PC-9 (cell line): Measurements from ENCODE around the gene MEIS2. TPM values are rescaled to one million over a fixed set of nuclear protein-coding genes. Genes with fewer than 3 reads are reported as not detected.

Experiments
- BruUV-seq: library from RNA; stranded (reverse); fragments of 400-500 nt; replicated peaks from 2 replicates; lab custom pipeline; 2021; lab: Mats Ljungman, UMichigan
- CTCF ChIA-PET: fragments of 300-600 bp; sonication (Branson Sonifier 250); formaldehyde crosslinking; loops from one replicate; lab custom pipeline; 2022; ENCODE audit warnings: antibody characterized with exemption; lab: Charles Lee
- POLR2A ChIA-PET: fragments of 300-600 bp; sonication (Branson Sonifier 250); formaldehyde crosslinking; loops from one replicate; lab custom pipeline; 2022; ENCODE audit warnings: antibody characterized with exemption; ENCODE audit not compliant: unreplicated experiment; lab: Charles Lee
- DNase-seq, 2 experiments: peaks; one replicate each; pipeline versions ENCODE4 v3.0.0 to v3.0.0-alpha.2; 2015 to 2022; ENCODE audit warnings: mixed read lengths in 1 of 2
- H2AFZ ChIP-seq: fragments of 200-600 bp; sonication (generic); 2 replicates; pipeline ENCODE4 v1.8.1; 2017; ENCODE audit warnings: antibody characterized with exemption
- H3F3A ChIP-seq: fragments of 200-600 bp; sonication (generic); 2 replicates; pipeline ENCODE4 v1.8.1; 2017; ENCODE audit warnings: antibody characterized with exemption, mild to moderate bottlenecking, low read depth; ENCODE audit not compliant: insufficient read depth
- H3K27ac ChIP-seq: fragments of 200-600 bp; sonication (generic); 2 replicates; pipeline ENCODE4 v1.6.1; 2016; ENCODE audit warnings: mixed run types
- H3K27me3 ChIP-seq: fragments of 200-600 bp; sonication (generic); 2 replicates; pipeline ENCODE4 v1.6.1; 2016; ENCODE audit warnings: low read depth, mixed run types; ENCODE audit not compliant: insufficient read depth
- H3K36me3 ChIP-seq: fragments of 200-600 bp; sonication (generic); 2 replicates; pipeline ENCODE4 v1.6.1; 2016; ENCODE audit warnings: low read depth, mixed run types
- H3K4me1 ChIP-seq: fragments of 200-600 bp; sonication (generic); replicated peaks from 2 replicates; pipeline ENCODE4 v1.6.1; 2016; ENCODE audit warnings: mixed run types; ENCODE audit not compliant: insufficient read depth
- H3K4me2 ChIP-seq: fragments of 200-600 bp; sonication (generic); 2 replicates; pipeline ENCODE4 v1.6.1; 2017; ENCODE audit warnings: mixed run types
- H3K4me3 ChIP-seq: fragments of 200-600 bp; sonication (generic); 2 replicates; pipeline ENCODE4 v1.6.1; 2016; ENCODE audit warnings: mixed run types
- H3K79me2 ChIP-seq: fragments of 200-600 bp; sonication (generic); 2 replicates; pipeline ENCODE4 v1.6.1; 2017; ENCODE audit warnings: low read depth, mixed run types
- H3K9me2 ChIP-seq: fragments of 200-600 bp; sonication (generic); 2 replicates; pipeline ENCODE4 v1.8.1; 2017; ENCODE audit warnings: mild to moderate bottlenecking; ENCODE audit not compliant: insufficient read depth
- H3K9me3 ChIP-seq: fragments of 200-600 bp; sonication (generic); 2 replicates; pipeline ENCODE4 v1.8.1; 2016; ENCODE audit warnings: low read depth; ENCODE audit not compliant: insufficient read depth
- H4K20me1 ChIP-seq: fragments of 200-600 bp; sonication (generic); 2 replicates; pipeline ENCODE4 v1.8.1; 2017; ENCODE audit not compliant: insufficient read depth
- EZH2 ChIP-seq: fragments of 200-600 bp; sonication (generic); IDR thresholded peaks from 2 replicates; pipeline ENCODE4 v1.8.0; 2017; ENCODE audit warnings: antibody characterized with exemption, low read depth
- intact Hi-C: fragments of 100-400 bp; cut with micrococcal nuclease; formaldehyde crosslinking; loops from one replicate; pipeline ENCODE4 v1.10.0; 2022; ENCODE audit not compliant: unreplicated experiment
- total RNA-seq: library from RNA; stranded (reverse); gene quantifications from 2 replicates; pipeline ENCODE4 v1.2.3, GENCODE V29; 2021
- TF ChIP-seq, protein P1 (sequence below): fragments of 200-600 bp; sonication (generic); conservative IDR thresholded peaks from 2 replicates; pipeline ENCODE4 v1.6.1; 2017; ENCODE audit warnings: mixed run types, antibody characterized with exemption, mild to moderate bottlenecking, moderate library complexity

MEIS2 gene
- total RNA-seq, 1 experiment from 2014 or later, result 29.1 TPM

DNA sequence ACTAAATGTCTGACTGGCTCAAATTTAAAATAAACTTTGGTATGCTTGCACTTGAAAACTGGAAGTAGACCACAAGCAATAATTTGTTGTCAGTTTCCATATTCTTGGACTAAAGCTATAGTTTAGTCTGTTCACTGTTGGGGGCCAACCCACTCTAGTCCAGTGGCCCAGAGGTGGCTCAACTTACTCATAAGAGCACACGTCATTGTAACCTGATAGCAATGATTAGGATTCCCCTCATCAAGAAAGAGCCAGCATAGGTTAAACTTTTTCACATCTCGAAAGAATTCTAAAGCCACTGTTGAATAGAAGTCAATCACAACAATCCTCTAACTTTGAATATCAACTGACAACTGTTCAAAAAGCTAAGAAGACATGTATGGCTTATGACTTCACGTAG is 147.0 kb downstream of the MEIS2 start:
- H3K4me3 ChIP-seq, result no peak overlapping the region
- H3K79me2 ChIP-seq, result no peaks in the 10 kb centered on the region
- intact Hi-C loops, result no loop called here
- H2AFZ ChIP-seq, result no peak overlapping the region
- DNase-seq, result no peak
- H3F3A ChIP-seq, result no peaks in the 10 kb centered on the region
- CTCF ChIA-PET, result no interaction called here
- no TSS peak for BruUV-seq
- H3K9me2 ChIP-seq, result no peaks in the 10 kb centered on the region
- H3K27ac ChIP-seq, result no peak overlapping the region
- no peak overlapping the region for H3K4me2 ChIP-seq
- no peaks in the 10 kb centered on the region for H3K36me3 ChIP-seq
- no peaks in the 10 kb centered on the region for H4K20me1 ChIP-seq
- H3K9me3 ChIP-seq, result no peaks in the 10 kb centered on the region
- no peaks in the 10 kb centered on the region for H3K4me1 ChIP-seq
- no peaks in the 10 kb centered on the region for H3K27me3 ChIP-seq
- POLR2A ChIA-PET, result no interaction called here
- no peak for TF ChIP-seq EZH2
- TF ChIP-seq, protein P1, sequence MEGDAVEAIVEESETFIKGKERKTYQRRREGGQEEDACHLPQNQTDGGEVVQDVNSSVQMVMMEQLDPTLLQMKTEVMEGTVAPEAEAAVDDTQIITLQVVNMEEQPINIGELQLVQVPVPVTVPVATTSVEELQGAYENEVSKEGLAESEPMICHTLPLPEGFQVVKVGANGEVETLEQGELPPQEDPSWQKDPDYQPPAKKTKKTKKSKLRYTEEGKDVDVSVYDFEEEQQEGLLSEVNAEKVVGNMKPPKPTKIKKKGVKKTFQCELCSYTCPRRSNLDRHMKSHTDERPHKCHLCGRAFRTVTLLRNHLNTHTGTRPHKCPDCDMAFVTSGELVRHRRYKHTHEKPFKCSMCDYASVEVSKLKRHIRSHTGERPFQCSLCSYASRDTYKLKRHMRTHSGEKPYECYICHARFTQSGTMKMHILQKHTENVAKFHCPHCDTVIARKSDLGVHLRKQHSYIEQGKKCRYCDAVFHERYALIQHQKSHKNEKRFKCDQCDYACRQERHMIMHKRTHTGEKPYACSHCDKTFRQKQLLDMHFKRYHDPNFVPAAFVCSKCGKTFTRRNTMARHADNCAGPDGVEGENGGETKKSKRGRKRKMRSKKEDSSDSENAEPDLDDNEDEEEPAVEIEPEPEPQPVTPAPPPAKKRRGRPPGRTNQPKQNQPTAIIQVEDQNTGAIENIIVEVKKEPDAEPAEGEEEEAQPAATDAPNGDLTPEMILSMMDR, result no peak

GRCh38 chr15:36951731-36952247 is 148.6 kb downstream of the MEIS2 start:
- no peaks in the 10 kb centered on the region for H3K27me3 ChIP-seq
- H3F3A ChIP-seq, result no peaks in the 10 kb centered on the region
- H4K20me1 ChIP-seq, result no peaks in the 10 kb centered on the region
- DNase-seq, result no peak
- ChIA-PET POLR2A (no interaction called here), CTCF (no interaction called here)
- H3K79me2 ChIP-seq, result no peaks in the 10 kb centered on the region
- no peaks in the 10 kb centered on the region for H3K4me1 ChIP-seq
- H3K27ac ChIP-seq, result no peak overlapping the region
- no peak overlapping the region for H3K4me2 ChIP-seq
- no peak overlapping the region for H3K4me3 ChIP-seq
- H3K9me2 ChIP-seq, result no peaks in the 10 kb centered on the region
- intact Hi-C loops, result no loop called here
- no peak overlapping the region for H2AFZ ChIP-seq
- no peak for TF ChIP-seq EZH2
- TF ChIP-seq, protein P1, result no peak
- H3K36me3 ChIP-seq, result peaks cover 2% of the 10 kb centered on the region; the same call in 1 of the 2 replicates
- BruUV-seq, result no TSS peak
- no peaks in the 10 kb centered on the region for H3K9me3 ChIP-seq

GRCh38 chr15:36950371-36950770 is 150.0 kb downstream of the MEIS2 start:
- no peaks in the 10 kb centered on the region for H3K9me3 ChIP-seq
- CTCF ChIA-PET, result no interaction called here
- H3K9me2 ChIP-seq, result no peaks in the 10 kb centered on the region
- H3K4me1 ChIP-seq, result no peaks in the 10 kb centered on the region
- POLR2A ChIA-PET, result no interaction called here
- no TSS peak for BruUV-seq
- H3K4me3 ChIP-seq, result no peak overlapping the region
- H3K27me3 ChIP-seq, result no peaks in the 10 kb centered on the region
- no peak overlapping the region for H3K4me2 ChIP-seq
- no peak for DNase-seq
- H3K79me2 ChIP-seq, result no peaks in the 10 kb centered on the region
- peaks cover 4% of the 10 kb centered on the region; the same call in 1 of the 2 replicates for H3K36me3 ChIP-seq
- no peaks in the 10 kb centered on the region for H3F3A ChIP-seq
- no peaks in the 10 kb centered on the region for H4K20me1 ChIP-seq
- TF ChIP-seq, protein P1, result no peak
- TF ChIP-seq EZH2, result no peak
- no peak overlapping the region for H3K27ac ChIP-seq
- H2AFZ ChIP-seq, result no peak overlapping the region
- intact Hi-C loops, result no loop called here
